ENCODE results near the gene CTRL. TPM values are rescaled to one million over a fixed set of nuclear protein-coding genes. Genes with fewer than 3 reads are reported as not detected.

The CTRL gene
- total and polyA plus RNA-seq, 12 donors: 0.39 to 2.0 (median 0.84) TPM

DNA sequence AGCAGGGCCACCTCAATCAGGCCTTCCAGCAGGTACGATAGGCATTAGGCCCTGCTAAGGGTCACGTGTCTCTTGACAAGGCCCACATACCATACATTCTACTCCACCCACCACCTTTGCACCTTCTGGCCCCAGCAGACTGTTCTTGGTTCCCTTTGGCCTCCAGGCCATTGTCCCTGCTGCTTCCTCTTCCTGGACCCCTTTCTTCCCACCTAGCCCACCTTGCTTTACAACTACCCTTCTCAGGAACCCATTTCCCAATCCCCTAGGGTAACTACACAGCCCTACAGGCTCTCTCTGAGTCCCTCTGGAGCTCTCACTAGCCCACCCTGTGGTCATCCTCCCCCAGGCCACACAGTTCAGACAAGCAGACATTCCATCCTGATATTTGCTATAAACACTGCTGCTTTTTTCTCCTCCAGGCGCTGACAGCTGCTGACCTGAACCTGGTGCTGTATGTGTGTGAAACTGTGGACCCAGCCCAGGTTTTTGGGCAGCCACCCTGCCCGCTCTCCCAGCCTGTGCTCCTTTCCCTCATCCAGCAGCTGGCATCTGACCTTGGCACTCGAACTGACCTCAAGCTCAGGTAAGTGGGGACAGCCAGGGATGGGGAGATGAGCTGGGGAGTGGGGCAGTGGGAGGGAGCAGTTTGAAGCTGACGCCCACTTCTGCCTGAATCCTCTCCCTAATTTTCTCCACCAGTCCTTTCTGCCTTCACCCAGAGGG lies 48.4 kb downstream of the CTRL start:
- no peak overlapping the region for H3K4me3 ChIP-seq

DNA sequence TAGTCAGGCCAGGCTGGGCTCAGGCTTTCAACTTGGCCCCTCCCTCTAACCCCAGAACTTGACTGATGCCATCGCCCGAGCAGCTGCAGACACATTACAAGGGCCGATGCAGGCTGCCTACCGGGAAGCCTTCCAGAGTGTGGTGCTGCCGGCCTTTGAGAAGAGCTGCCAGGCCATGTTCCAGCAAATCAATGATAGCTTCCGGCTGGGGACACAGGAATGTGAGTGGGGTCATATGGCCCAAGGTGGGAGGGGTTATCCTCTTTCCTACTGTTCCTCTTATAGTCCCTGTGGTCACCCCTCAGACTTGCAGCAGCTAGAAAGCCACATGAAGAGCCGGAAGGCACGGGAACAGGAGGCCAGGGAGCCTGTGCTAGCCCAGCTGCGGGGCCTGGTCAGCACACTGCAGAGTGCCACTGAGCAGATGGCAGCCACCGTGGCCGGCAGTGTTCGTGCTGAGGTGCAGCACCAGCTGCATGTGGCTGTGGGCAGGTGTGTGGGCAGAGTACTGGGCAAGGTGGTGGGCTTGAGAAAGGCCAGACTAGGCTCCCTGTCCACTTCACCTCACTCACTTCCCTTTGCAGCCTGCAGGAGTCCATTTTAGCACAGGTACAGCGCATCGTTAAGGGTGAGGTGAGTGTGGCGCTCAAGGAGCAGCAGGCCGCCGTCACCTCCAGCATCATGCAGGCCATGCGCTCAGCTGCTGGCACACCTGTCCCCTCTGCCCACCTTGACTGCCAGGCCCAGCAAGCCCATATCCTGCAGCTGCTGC lies 49.1 kb downstream of the CTRL start:
- 52 to 65% methylated on average over 18 of the region's 18 CpGs for WGBS, 2 donors
- peak in 4 of 9 donors; percentile 15 to 33 (median 28) for TF ChIP-seq CTCF (IDR thresholded peaks at IDR 0.05)

More for the DNA sequence above, 48.4 kb downstream of the CTRL start:
- peak in 1 of 9 donors; percentile 76 for TF ChIP-seq CTCF (IDR thresholded peaks at IDR 0.05)
- Histone ChIP-seq H3K27ac (peak overlapping the region in 9 of 10 donors; percentile 66 to 91 (median 88)), H3K9me3 (no peaks in the 10 kb centered on the region), H3K27me3 (no peaks in the 10 kb centered on the region), H3K36me3 (peaks cover under 1 to 86% (median 58%) of the 10 kb centered on the region in 9 donors), H3K4me1 (peaks cover 19 to 55% (median 25%) of the 10 kb centered on the region in 9 donors)
- no peak for DNase-seq
- 71 to 79% methylated on average over 6 of the region's 6 CpGs for WGBS, 2 donors
- no peak for ATAC-seq
- intact Hi-C loops (cut with DNase I): loop anchor here in 9 of 10 donors (2.0 to 5.0 kb wide), 5 partner anchors 34 to 159 kb away; partner anchors contain the start of genes DDX28 (in 1 of the 9) and DUS2 (in 1 of the 9)

DNA sequence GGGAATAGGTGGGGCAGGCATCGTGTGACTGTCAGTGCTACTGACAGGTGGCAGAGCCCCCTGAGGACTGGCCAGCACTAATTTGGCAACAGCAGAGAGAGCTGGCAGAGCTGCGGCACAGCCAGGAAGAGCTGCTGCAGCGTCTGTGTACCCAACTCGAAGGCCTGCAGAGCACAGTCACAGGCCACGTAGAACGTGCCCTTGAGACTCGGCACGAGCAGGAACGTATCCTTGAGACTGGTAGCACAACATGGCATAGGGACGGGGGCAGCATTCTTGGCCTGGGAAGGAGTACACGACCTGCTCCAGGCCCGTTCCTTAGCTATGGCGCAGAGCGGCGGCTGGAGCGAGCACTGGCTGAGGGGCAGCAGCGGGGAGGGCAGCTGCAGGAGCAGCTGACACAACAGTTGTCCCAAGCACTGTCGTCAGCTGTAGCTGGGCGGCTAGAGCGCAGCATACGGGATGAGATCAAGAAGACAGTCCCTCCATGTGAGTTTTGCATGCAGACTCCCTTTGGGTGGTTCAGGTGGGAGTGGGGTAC lies 50.0 kb downstream of the CTRL start:
- TF ChIP-seq CTCF (IDR thresholded peaks at IDR 0.05): no peak
- WGBS, 2 donors: 64 to 75% methylated on average over 21 of the region's 21 CpGs
- Histone ChIP-seq H3K4me3 (no peak overlapping the region), H3K4me1 (peaks cover 19 to 55% (median 25%) of the 10 kb centered on the region in 9 donors), H3K9me3 (no peaks in the 10 kb centered on the region), H3K36me3 (peaks cover 6 to 99% (median 74%) of the 10 kb centered on the region in 9 donors), H3K27me3 (no peaks in the 10 kb centered on the region), H3K27ac (peak overlapping the region; percentile 44 to 92 (median 88))
- DNase-seq (peak; percentile 31 to 53), ATAC-seq (peak; percentile 23 to 71 (median 48))
- intact Hi-C loops (cut with DNase I): loop anchor here in 9 of 10 donors (2.0 to 5.0 kb wide), 5 partner anchors 36 to 161 kb away; partner anchors contain the start of genes DDX28 (in 1 of the 9) and DUS2 (in 1 of the 9)

More for the DNA sequence above, 49.1 kb downstream of the CTRL start:
- no peaks in the 10 kb centered on the region for H3K9me3 ChIP-seq
- ATAC-seq: peak; percentile 43 to 82 (median 74)
- peak; percentile 64 to 78 for DNase-seq
- peaks cover 19 to 55% (median 25%) of the 10 kb centered on the region in 9 donors for H3K4me1 ChIP-seq
- intact Hi-C loops (cut with DNase I): loop anchor here in 9 of 10 donors (2.0 to 5.0 kb wide), 5 partner anchors 35 to 160 kb away; partner anchors contain the start of genes DDX28 (in 1 of the 9) and DUS2 (in 1 of the 9)
- peaks cover 6 to 94% (median 65%) of the 10 kb centered on the region in 9 donors for H3K36me3 ChIP-seq
- peak overlapping the region; percentile 44 to 92 (median 88) for H3K27ac ChIP-seq
- H3K27me3 ChIP-seq: no peaks in the 10 kb centered on the region
- H3K4me3 ChIP-seq: no peak overlapping the region

All from heart right ventricle (tissue), 16 donors.